Smooth muscle cell (in vitro differentiated cells): ENCODE results near the gene CD200R1. TPM values are rescaled to one million over a fixed set of nuclear protein-coding genes. Genes with fewer than 3 reads are reported as not detected.

Source experiments
- DNase-seq: peaks from one replicate; lab custom pipeline; 2025; ENCODE audit not compliant: unreplicated experiment; lab: John Stamatoyannopoulos, UW
- H2AFZ ChIP-seq: fragments of 200-600 bp; sonication (generic); 2 replicates; pipeline ENCODE4 v1.6.0; 2016; ENCODE audit warnings: antibody characterized with exemption, low read depth, mild to moderate bottlenecking
- H3F3A ChIP-seq: fragments of 200-600 bp; sonication (generic); 2 replicates; pipeline ENCODE4 v1.6.0; 2017; ENCODE audit warnings: antibody characterized with exemption, low read depth
- H3K27ac ChIP-seq: fragments of 200-600 bp; sonication (generic); 2 replicates; pipeline ENCODE4 v1.5.1; 2016; ENCODE audit warnings: low read depth, mild to moderate bottlenecking
- H3K27me3 ChIP-seq: fragments of 200-600 bp; sonication (generic); 2 replicates; pipeline ENCODE4 v1.6.1; 2016; ENCODE audit warnings: low read depth, mild to moderate bottlenecking
- H3K36me3 ChIP-seq: fragments of 200-600 bp; sonication (generic); 2 replicates; pipeline ENCODE4 v1.5.1; 2016; ENCODE audit warnings: low read depth
- H3K4me1 ChIP-seq: fragments of 200-600 bp; sonication (generic); 2 replicates; pipeline ENCODE4 v1.5.1; 2016; ENCODE audit warnings: low read depth
- H3K4me2 ChIP-seq: fragments of 200-600 bp; sonication (generic); 2 replicates; pipeline ENCODE4 v1.6.0; 2016; ENCODE audit warnings: mild to moderate bottlenecking
- H3K4me3 ChIP-seq: fragments of 200-600 bp; sonication (generic); 2 replicates; pipeline ENCODE4 v1.5.1; 2016; ENCODE audit warnings: mild to moderate bottlenecking
- H3K79me2 ChIP-seq: fragments of 200-600 bp; sonication (generic); 2 replicates; pipeline ENCODE4 v1.6.0; 2016; ENCODE audit warnings: low read depth, mild to moderate bottlenecking
- H3K9ac ChIP-seq: fragments of 200-600 bp; sonication (generic); 2 replicates; pipeline ENCODE4 v1.6.0; 2016; ENCODE audit warnings: low read depth
- H3K9me3 ChIP-seq: fragments of 200-600 bp; sonication (generic); replicated peaks from 2 replicates; pipeline ENCODE4 v1.5.1; 2016; ENCODE audit warnings: low read depth
- H4K20me1 ChIP-seq: fragments of 200-600 bp; sonication (generic); 2 replicates; pipeline ENCODE4 v1.6.0; 2016; ENCODE audit warnings: low read depth
- CTCF ChIP-seq: fragments of 200-600 bp; sonication (generic); IDR thresholded peaks from 2 replicates; pipeline ENCODE4 v1.5.1; 2017; ENCODE audit warnings: borderline replicate concordance, mild to moderate bottlenecking, antibody characterized with exemption; ENCODE audit not compliant: insufficient read depth, poor library complexity, severe bottlenecking
- WGBS: methylation state at CpG from one replicate; pipeline ENCODE4 v1.1.7; 2016; ENCODE audit warnings: low lambda C conversion rate; 5-methylcytosine and 5-hydroxymethylcytosine counted together
- polyA plus RNA-seq: library from polyadenylated mRNA; unstranded; fragments of >200 nt; fragmentation: Nextera tagmentation; extraction: Ambion mirVana; gene quantifications from 2 replicates; pipeline ENCODE4 v1.2.1, GENCODE V29; 2016
- total RNA-seq: library from RNA; depleted of rRNA; stranded (reverse); fragments of >200 nt; gene quantifications from 2 replicates; pipeline ENCODE4 v1.2.3, GENCODE V29; 2014

The CD200R1 gene
- total and polyA plus RNA-seq, 2 experiments from 2014 or later: 1.1 TPM; not detected in 1

DNA sequence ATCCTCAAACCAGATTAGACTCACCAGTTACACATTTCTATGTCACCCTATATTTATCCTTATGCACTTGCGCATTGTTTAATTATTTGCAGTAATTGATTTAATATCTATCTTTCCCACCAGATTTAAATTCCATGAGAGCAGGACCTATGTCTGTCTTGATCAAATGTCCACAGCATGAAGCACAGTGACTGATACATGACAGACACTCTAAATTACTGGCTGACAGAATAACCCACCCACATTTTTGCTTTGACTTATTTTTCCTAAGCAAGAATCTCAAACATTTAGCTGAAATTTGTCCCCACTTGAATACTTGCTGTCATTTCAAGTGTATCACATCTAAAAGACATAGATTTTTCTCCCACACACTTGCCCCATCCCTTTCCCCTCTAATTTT, 7.5 kb downstream of the CD200R1 start:
- H3K4me2 ChIP-seq: no peak overlapping the region
- no peaks in the 10 kb centered on the region for H3K9me3 ChIP-seq
- no peak overlapping the region for H3K4me3 ChIP-seq
- H3K36me3 ChIP-seq: no peaks in the 10 kb centered on the region
- no peak overlapping the region for H3K9ac ChIP-seq
- no peaks in the 10 kb centered on the region for H3K79me2 ChIP-seq
- H3F3A ChIP-seq: no peaks in the 10 kb centered on the region
- TF ChIP-seq CTCF: no peak
- no peak overlapping the region for H2AFZ ChIP-seq
- peaks cover 10% of the 10 kb centered on the region for H3K27me3 ChIP-seq
- 97% methylated on average over 1 of the region's 1 CpG for WGBS
- no peak for DNase-seq
- H4K20me1 ChIP-seq: no peaks in the 10 kb centered on the region
- H3K4me1 ChIP-seq: no peaks in the 10 kb centered on the region
- no peak overlapping the region for H3K27ac ChIP-seq

- H2AFZ ChIP-seq: no peak overlapping the region
Observed at GRCh38 chr3:112966633-112967032, 8.3 kb downstream of the CD200R1 start.

GRCh38 chr3:112965656-112966055, 9.2 kb downstream of the CD200R1 start:
- no peaks in the 10 kb centered on the region for H3F3A ChIP-seq
- no peak overlapping the region for H3K27ac ChIP-seq
- H3K4me3 ChIP-seq: no peak overlapping the region
- H3K79me2 ChIP-seq: no peaks in the 10 kb centered on the region
- H3K9ac ChIP-seq: no peak overlapping the region
- H3K36me3 ChIP-seq: no peaks in the 10 kb centered on the region
- no peak overlapping the region for H2AFZ ChIP-seq
- H3K27me3 ChIP-seq: no peaks in the 10 kb centered on the region
- no peak for TF ChIP-seq CTCF
- 90% methylated on average over 6 of the region's 6 CpGs for WGBS
- H3K4me1 ChIP-seq: no peaks in the 10 kb centered on the region
- no peaks in the 10 kb centered on the region for H3K9me3 ChIP-seq
- no peak for DNase-seq
- H3K4me2 ChIP-seq: no peak overlapping the region
- H4K20me1 ChIP-seq: no peaks in the 10 kb centered on the region

More at GRCh38 chr3:112966633-112967032, 8.3 kb downstream of the CD200R1 start:
- 98% methylated on average over 2 of the region's 2 CpGs for WGBS
- Histone ChIP-seq H3K4me3 (no peak overlapping the region), H3K9me3 (no peaks in the 10 kb centered on the region), H3K27me3 (peaks cover 2% of the 10 kb centered on the region), H3K36me3 (no peaks in the 10 kb centered on the region), H4K20me1 (no peaks in the 10 kb centered on the region), H3K4me2 (no peak overlapping the region), H3K9ac (no peak overlapping the region), H3K79me2 (no peaks in the 10 kb centered on the region), H3F3A (no peaks in the 10 kb centered on the region), H3K4me1 (no peaks in the 10 kb centered on the region), H3K27ac (no peak overlapping the region)
- TF ChIP-seq CTCF: no peak
- DNase-seq: no peak

GRCh38 chr3:112963683-112964082, 11.2 kb downstream of the CD200R1 start:
- no peaks in the 10 kb centered on the region for H3K36me3 ChIP-seq

More at GRCh38 chr3:112963683-112964082, 11.2 kb downstream of the CD200R1 start:
- Histone ChIP-seq H4K20me1 (no peaks in the 10 kb centered on the region), H3K9ac (no peak overlapping the region), H3K9me3 (no peaks in the 10 kb centered on the region), H3K27me3 (no peaks in the 10 kb centered on the region), H2AFZ (no peak overlapping the region), H3K4me1 (no peaks in the 10 kb centered on the region), H3K4me2 (no peak overlapping the region), H3F3A (no peaks in the 10 kb centered on the region), H3K27ac (no peak overlapping the region), H3K4me3 (no peak overlapping the region), H3K79me2 (no peaks in the 10 kb centered on the region)
- no peak for DNase-seq
- TF ChIP-seq CTCF: no peak
